SK-N-SH treated with all-trans-retinoic acid at 6 μM for 48 hours (cell line): ENCODE results near the gene STARD3.

Experiments used
- ATAC-seq: fragments of 200-7000 bp; cut with Tn5 transposase; 3 replicates; pipeline ENCODE4 v1.9.1; 2020; ENCODE audit warnings: mild to moderate bottlenecking, moderate library complexity
- ARNTL ChIP-seq: fragments of 450-650 bp; formaldehyde crosslinking; IDR thresholded peaks from 2 replicates; pipeline ENCODE4 v1.5.0; 2020; ENCODE audit warnings: low read depth, mild to moderate bottlenecking, moderate library complexity, borderline replicate concordance
- BACH2 ChIP-seq: fragments of 250-450 bp; sonication (Bioruptor Pico); IDR thresholded peaks from 2 replicates; pipeline ENCODE4 v1.9.0; 2021; ENCODE audit warnings: mild to moderate bottlenecking, borderline replicate concordance
- CSDC2 ChIP-seq: fragments of 250-450 bp; sonication (Bioruptor Pico); IDR thresholded peaks from 2 replicates; pipeline ENCODE4 v1.5.0; 2020; ENCODE audit warnings: mild to moderate bottlenecking, moderate library complexity
- CSRNP3 ChIP-seq: fragments of 250-450 bp; sonication (Bioruptor Pico); IDR thresholded peaks from 2 replicates; pipeline ENCODE4 v1.5.1; 2021; ENCODE audit warnings: mild to moderate bottlenecking, moderate library complexity
- ESRRG ChIP-seq: fragments of 250-450 bp; sonication (Bioruptor Pico); IDR thresholded peaks from 2 replicates; pipeline ENCODE4 v1.6.1; 2021; ENCODE audit warnings: mild to moderate bottlenecking
- GLIS3 ChIP-seq: fragments of 250-450 bp; sonication (Bioruptor Pico); IDR thresholded peaks from 2 replicates; pipeline ENCODE4 v1.5.0; 2020; ENCODE audit warnings: mild to moderate bottlenecking, moderate library complexity
- ISL1 ChIP-seq: fragments of 250-450 bp; sonication (Bioruptor Pico); IDR thresholded peaks from 2 replicates; pipeline ENCODE4 v2.1.2; 2022; ENCODE audit warnings: mild to moderate bottlenecking, moderate library complexity
- OSR1 ChIP-seq: fragments of 250-450 bp; sonication (Bioruptor Pico); IDR thresholded peaks from 2 replicates; pipeline ENCODE4 v1.8.0; 2022; ENCODE audit warnings: moderate library complexity, mild to moderate bottlenecking, inconsistent platforms
- PPARA ChIP-seq: fragments of 250-450 bp; sonication (Bioruptor Pico); IDR thresholded peaks from 2 replicates; pipeline ENCODE4 v1.5.0; 2020; ENCODE audit warnings: mild to moderate bottlenecking, borderline replicate concordance
- RARB ChIP-seq: fragments of 250-450 bp; sonication (Bioruptor Pico); IDR thresholded peaks from 2 replicates; pipeline ENCODE4 v1.8.0; 2021; ENCODE audit warnings: mild to moderate bottlenecking, moderate library complexity
- SNAI2 ChIP-seq: fragments of 250-450 bp; sonication (Bioruptor Pico); IDR thresholded peaks from 2 replicates; pipeline ENCODE4 v1.5.0; 2020; ENCODE audit warnings: mild to moderate bottlenecking, moderate library complexity
- TCF4 ChIP-seq: fragments of 250-450 bp; sonication (Bioruptor Pico); IDR thresholded peaks from 2 replicates; pipeline ENCODE4 v1.8.0; 2021; ENCODE audit warnings: mild to moderate bottlenecking, moderate library complexity, borderline replicate concordance
- TOX ChIP-seq: fragments of 250-450 bp; sonication (Bioruptor Pico); IDR thresholded peaks from 2 replicates; pipeline ENCODE4 v1.8.0; 2021; ENCODE audit warnings: mild to moderate bottlenecking, moderate library complexity, borderline replicate concordance
- ZC3H10 ChIP-seq: fragments of 250-450 bp; sonication (Bioruptor Pico); IDR thresholded peaks from 2 replicates; pipeline ENCODE4 v1.5.1; 2021; ENCODE audit warnings: mild to moderate bottlenecking, moderate library complexity
- ZFP30 ChIP-seq: fragments of 450-650 bp; formaldehyde crosslinking; IDR thresholded peaks from 2 replicates; pipeline ENCODE4 v1.5.0; 2022; ENCODE audit warnings: mild to moderate bottlenecking, moderate library complexity
- ZNF565 ChIP-seq: fragments of 450-650 bp; formaldehyde crosslinking; conservative IDR thresholded peaks from 2 replicates; pipeline ENCODE4 v1.5.0; 2020; ENCODE audit warnings: low read depth, mild to moderate bottlenecking, moderate library complexity
- ZNF70 ChIP-seq: fragments of 450-650 bp; formaldehyde crosslinking; IDR thresholded peaks from 2 replicates; pipeline ENCODE4 v1.5.0; 2020; ENCODE audit warnings: mild to moderate bottlenecking, moderate library complexity
- TF ChIP-seq, protein P1 (sequence below): fragments of 250-450 bp; sonication (Bioruptor Pico); IDR thresholded peaks from 2 replicates; pipeline ENCODE4 v1.5.1; 2020; ENCODE audit warnings: low read depth, mild to moderate bottlenecking, moderate library complexity
- TF ChIP-seq, protein P2 (sequence below): fragments of 250-450 bp; sonication (Bioruptor Pico); IDR thresholded peaks from 2 replicates; pipeline ENCODE4 v1.8.0; 2021; ENCODE audit warnings: low read depth, mild to moderate bottlenecking, moderate library complexity, borderline replicate concordance
- TF ChIP-seq, protein P3 (sequence below): fragments of 250-450 bp; sonication (Bioruptor Pico); IDR thresholded peaks from 2 replicates; pipeline ENCODE4 v1.5.0; 2020; ENCODE audit warnings: mild to moderate bottlenecking, moderate library complexity

STARD3 gene

GRCh38 chr17:39599004-39599664, 37.8 kb upstream of the STARD3 start:
- peak; percentile 35 for ATAC-seq

DNA sequence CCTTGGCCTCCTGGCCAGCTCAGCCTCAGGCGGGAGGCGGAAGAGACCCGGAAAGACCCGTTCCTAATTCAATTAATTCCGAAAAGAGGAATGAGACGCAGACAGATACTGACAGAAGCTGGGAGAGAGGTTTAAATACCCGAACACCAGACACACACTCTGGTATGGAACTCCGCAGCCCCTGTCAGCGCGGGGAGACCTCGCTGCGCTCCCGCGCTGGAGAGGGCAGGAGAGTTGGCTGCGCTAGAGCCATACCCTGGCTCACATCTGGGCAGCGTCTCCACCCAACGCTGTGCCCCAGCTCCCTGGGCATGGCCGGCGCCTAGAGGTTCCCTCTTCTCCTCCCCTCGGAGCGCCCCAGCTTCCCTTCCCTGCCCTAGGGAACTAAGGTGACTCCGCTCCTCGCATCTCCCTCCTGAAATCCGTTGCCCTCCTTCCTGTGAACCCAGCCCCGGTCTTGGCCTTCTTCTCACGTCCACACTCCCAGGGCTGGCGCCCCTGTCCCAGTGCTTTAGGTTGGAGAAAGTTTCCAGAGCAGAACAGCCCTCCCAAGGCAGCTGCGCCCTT, 37.2 kb upstream of the STARD3 start:
- TF ChIP-seq, protein P1, sequence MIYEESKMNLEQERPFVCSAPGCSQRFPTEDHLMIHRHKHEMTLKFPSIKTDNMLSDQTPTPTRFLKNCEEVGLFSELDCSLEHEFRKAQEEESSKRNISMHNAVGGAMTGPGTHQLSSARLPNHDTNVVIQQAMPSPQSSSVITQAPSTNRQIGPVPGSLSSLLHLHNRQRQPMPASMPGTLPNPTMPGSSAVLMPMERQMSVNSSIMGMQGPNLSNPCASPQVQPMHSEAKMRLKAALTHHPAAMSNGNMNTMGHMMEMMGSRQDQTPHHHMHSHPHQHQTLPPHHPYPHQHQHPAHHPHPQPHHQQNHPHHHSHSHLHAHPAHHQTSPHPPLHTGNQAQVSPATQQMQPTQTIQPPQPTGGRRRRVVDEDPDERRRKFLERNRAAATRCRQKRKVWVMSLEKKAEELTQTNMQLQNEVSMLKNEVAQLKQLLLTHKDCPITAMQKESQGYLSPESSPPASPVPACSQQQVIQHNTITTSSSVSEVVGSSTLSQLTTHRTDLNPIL (CRISPR knock-in tag): no peak
- TF ChIP-seq ZFP30 (CRISPR knock-in tag) (no peak), CSDC2 (CRISPR knock-in tag) (no peak), ISL1 (CRISPR knock-in tag) (no peak), PPARA (CRISPR knock-in tag) (no peak), RARB (no peak), GLIS3 (no peak), TOX (CRISPR knock-in tag) (no peak), ZC3H10 (no peak), SNAI2 (CRISPR knock-in tag) (no peak), TCF4 (no peak), OSR1 (no peak)
- TF ChIP-seq, protein P2, sequence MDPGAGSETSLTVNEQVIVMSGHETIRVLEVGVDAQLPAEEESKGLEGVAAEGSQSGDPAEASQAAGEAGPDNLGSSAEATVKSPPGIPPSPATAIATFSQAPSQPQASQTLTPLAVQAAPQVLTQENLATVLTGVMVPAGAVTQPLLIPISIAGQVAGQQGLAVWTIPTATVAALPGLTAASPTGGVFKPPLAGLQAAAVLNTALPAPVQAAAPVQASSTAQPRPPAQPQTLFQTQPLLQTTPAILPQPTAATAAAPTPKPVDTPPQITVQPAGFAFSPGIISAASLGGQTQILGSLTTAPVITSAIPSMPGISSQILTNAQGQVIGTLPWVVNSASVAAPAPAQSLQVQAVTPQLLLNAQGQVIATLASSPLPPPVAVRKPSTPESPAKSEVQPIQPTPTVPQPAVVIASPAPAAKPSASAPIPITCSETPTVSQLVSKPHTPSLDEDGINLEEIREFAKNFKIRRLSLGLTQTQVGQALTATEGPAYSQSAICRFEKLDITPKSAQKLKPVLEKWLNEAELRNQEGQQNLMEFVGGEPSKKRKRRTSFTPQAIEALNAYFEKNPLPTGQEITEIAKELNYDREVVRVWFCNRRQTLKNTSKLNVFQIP: no peak
- TF ChIP-seq, all 23 proteins: peak for 0
- no peak for ATAC-seq

More at GRCh38 chr17:39599004-39599664, 37.8 kb upstream of the STARD3 start:
- TF ChIP-seq ZC3H10 (no peak), SNAI2 (CRISPR knock-in tag) (no peak), ZNF565 (CRISPR knock-in tag) (no peak), BACH2 (no peak), ARNTL (CRISPR knock-in tag) (no peak), ZNF70 (CRISPR knock-in tag) (no peak), TCF4 (no peak), ISL1 (CRISPR knock-in tag) (no peak), CSRNP3 (CRISPR knock-in tag) (no peak), ESRRG (CRISPR knock-in tag) (no peak), OSR1 (no peak)
- TF ChIP-seq, protein P3, sequence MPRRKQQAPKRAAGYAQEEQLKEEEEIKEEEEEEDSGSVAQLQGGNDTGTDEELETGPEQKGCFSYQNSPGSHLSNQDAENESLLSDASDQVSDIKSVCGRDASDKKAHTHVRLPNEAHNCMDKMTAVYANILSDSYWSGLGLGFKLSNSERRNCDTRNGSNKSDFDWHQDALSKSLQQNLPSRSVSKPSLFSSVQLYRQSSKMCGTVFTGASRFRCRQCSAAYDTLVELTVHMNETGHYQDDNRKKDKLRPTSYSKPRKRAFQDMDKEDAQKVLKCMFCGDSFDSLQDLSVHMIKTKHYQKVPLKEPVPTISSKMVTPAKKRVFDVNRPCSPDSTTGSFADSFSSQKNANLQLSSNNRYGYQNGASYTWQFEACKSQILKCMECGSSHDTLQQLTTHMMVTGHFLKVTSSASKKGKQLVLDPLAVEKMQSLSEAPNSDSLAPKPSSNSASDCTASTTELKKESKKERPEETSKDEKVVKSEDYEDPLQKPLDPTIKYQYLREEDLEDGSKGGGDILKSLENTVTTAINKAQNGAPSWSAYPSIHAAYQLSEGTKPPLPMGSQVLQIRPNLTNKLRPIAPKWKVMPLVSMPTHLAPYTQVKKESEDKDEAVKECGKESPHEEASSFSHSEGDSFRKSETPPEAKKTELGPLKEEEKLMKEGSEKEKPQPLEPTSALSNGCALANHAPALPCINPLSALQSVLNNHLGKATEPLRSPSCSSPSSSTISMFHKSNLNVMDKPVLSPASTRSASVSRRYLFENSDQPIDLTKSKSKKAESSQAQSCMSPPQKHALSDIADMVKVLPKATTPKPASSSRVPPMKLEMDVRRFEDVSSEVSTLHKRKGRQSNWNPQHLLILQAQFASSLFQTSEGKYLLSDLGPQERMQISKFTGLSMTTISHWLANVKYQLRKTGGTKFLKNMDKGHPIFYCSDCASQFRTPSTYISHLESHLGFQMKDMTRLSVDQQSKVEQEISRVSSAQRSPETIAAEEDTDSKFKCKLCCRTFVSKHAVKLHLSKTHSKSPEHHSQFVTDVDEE: no peak
- TF ChIP-seq, protein P1 (CRISPR knock-in tag): no peak
- TF ChIP-seq, all 23 proteins: peak for 0

- no peak for ATAC-seq
- no peak for TF ChIP-seq TCF4
Observed at GRCh38 chr17:39600288-39600996, 36.5 kb upstream of the STARD3 start.
